Panc1 (cell line): ENCODE measurements around the gene TMEM61. TPM values are rescaled to one million over a fixed set of nuclear protein-coding genes. Genes with fewer than 3 reads are reported as not detected.

Experiments used
- ATAC-seq: fragments of 200-7000 bp; cut with Tn5 transposase; 2 replicates; pipeline ENCODE4 v1.9.1; 2020; ENCODE audit warnings: mild to moderate bottlenecking, moderate library complexity
- BruUV-seq: library from RNA; stranded (reverse); fragments of 400-500 nt; replicated peaks from 2 replicates; lab custom pipeline; 2021; lab: Mats Ljungman, UMichigan
- CTCF ChIA-PET: fragments of 300-600 bp; sonication (Branson Sonifier 250); formaldehyde crosslinking; loops from one replicate; lab custom pipeline; 2022; ENCODE audit warnings: antibody characterized with exemption; lab: Charles Lee
- POLR2A ChIA-PET: fragments of 300-600 bp; sonication (Branson Sonifier 250); formaldehyde crosslinking; loops from one replicate; lab custom pipeline; 2022; ENCODE audit warnings: antibody characterized with exemption; lab: Charles Lee
- DNase-seq: peaks from one replicate; pipeline ENCODE4 v3.0.0-alpha.2; 2010; ENCODE audit warnings: low read depth, low spot score
- H3K27ac ChIP-seq: 2 replicates; pipeline ENCODE4 v1.5.1; 2011; ENCODE audit warnings: mild to moderate bottlenecking, low read length, inconsistent platforms
- H3K27me3 ChIP-seq: fragments of 200-500 bp; sonication (Bioruptor generic); 2 replicates; pipeline ENCODE4 v1.6.0; 2014; ENCODE audit warnings: low read length, inconsistent platforms; ENCODE audit not compliant: control insufficient read depth, insufficient read depth
- H3K36me3 ChIP-seq: fragments of 200-500 bp; sonication (Bioruptor generic); 2 replicates; pipeline ENCODE4 v1.5.1; 2014; ENCODE audit warnings: inconsistent platforms, mild to moderate bottlenecking, low read length, moderate library complexity; ENCODE audit not compliant: control insufficient read depth, insufficient read depth
- H3K4me1 ChIP-seq: 2 replicates; pipeline ENCODE4 v1.5.1; 2011; ENCODE audit warnings: inconsistent platforms, mild to moderate bottlenecking, low read length, moderate library complexity; ENCODE audit not compliant: control insufficient read depth, insufficient read depth
- H3K4me3 ChIP-seq, 2 experiments: 2 replicates each; pipeline ENCODE4 v1.5.1; 2011 to 2012; ENCODE audit warnings: low read depth in 2 of 2, low read length in 2 of 2, mild to moderate bottlenecking in 2 of 2, inconsistent platforms in 1 of 2, moderate library complexity in 1 of 2
- H3K9me3 ChIP-seq: fragments of 200-500 bp; sonication (Bioruptor generic); 2 replicates; pipeline ENCODE4 v1.5.1; 2014; ENCODE audit warnings: low read depth, mild to moderate bottlenecking, inconsistent platforms, low read length, moderate library complexity; ENCODE audit not compliant: control insufficient read depth, insufficient read depth
- POLR2AphosphoS5 ChIP-seq: IDR thresholded peaks from 2 replicates; pipeline ENCODE4 v1.6.1; 2012; ENCODE audit warnings: mild to moderate bottlenecking, low read depth, low read length, moderate library complexity
- REST ChIP-seq, 2 experiments: IDR thresholded peaks; 2 replicates each; pipeline ENCODE4 v1.6.1; 2011 to 2012; ENCODE audit warnings: low read depth in 2 of 2, control low read depth in 1 of 2, low read length in 1 of 2, mild to moderate bottlenecking in 1 of 2, moderate library complexity in 1 of 2; ENCODE audit not compliant: insufficient read depth in 1 of 2
- SIN3A ChIP-seq: IDR thresholded peaks from 2 replicates; pipeline ENCODE4 v1.6.1; 2012; ENCODE audit warnings: low read depth, mild to moderate bottlenecking, low read length, moderate library complexity, borderline replicate concordance; ENCODE audit not compliant: insufficient read depth
- TCF7L2 ChIP-seq: IDR thresholded peaks from 2 replicates; pipeline ENCODE4 v1.6.1; 2011; ENCODE audit warnings: mild to moderate bottlenecking, low read depth, low read length, inconsistent platforms
- in situ Hi-C: cut with HindIII; loops from 2 replicates; pipeline ENCODE4 v1.10.0; 2016; ENCODE audit warnings: low sequenced_read_pairs, low pct_unique_long_range_greater_than_20kb
- intact Hi-C: fragments of 100-400 bp; cut with micrococcal nuclease; formaldehyde crosslinking; loops from one replicate; pipeline ENCODE4 v1.10.0; 2022; ENCODE audit not compliant: unreplicated experiment
- total RNA-seq: library from RNA; stranded (reverse); gene quantifications from one replicate; pipeline ENCODE4 v1.2.1, GENCODE V29; 2021; ENCODE audit not compliant: unreplicated experiment
- TF ChIP-seq, protein P1 (sequence below): fragments of 450-650 bp; IDR thresholded peaks from 2 replicates; pipeline ENCODE4 v1.5.1; 2017; ENCODE audit warnings: mild to moderate bottlenecking

The TMEM61 gene
- total RNA-seq, 1 experiment from 2014 or later = not detected

- ChIA-PET POLR2A (no interaction called here), CTCF (no interaction called here)
- no peak overlapping the region for H3K4me3 ChIP-seq
- peaks cover 5% of the 10 kb centered on the region; the same call in 1 of the 2 replicates for H3K4me1 ChIP-seq
- intact Hi-C loops = no loop called here
- DNase-seq = no peak
- ATAC-seq = no peak
- H3K27ac ChIP-seq = no peak overlapping the region
- H3K36me3 ChIP-seq = no peaks in the 10 kb centered on the region
- no peaks in the 10 kb centered on the region for H3K27me3 ChIP-seq
- TF ChIP-seq TCF7L2 (no peak), REST (IDR thresholded peaks at IDR 0.05; ENCODE audit: insufficient read depth in 1 of 2, low read depth in 2 of 2, low read length in 1 of 2) (no peak), POLR2AphosphoS5 (no peak), SIN3A (no peak)
- TF ChIP-seq, protein P1, sequence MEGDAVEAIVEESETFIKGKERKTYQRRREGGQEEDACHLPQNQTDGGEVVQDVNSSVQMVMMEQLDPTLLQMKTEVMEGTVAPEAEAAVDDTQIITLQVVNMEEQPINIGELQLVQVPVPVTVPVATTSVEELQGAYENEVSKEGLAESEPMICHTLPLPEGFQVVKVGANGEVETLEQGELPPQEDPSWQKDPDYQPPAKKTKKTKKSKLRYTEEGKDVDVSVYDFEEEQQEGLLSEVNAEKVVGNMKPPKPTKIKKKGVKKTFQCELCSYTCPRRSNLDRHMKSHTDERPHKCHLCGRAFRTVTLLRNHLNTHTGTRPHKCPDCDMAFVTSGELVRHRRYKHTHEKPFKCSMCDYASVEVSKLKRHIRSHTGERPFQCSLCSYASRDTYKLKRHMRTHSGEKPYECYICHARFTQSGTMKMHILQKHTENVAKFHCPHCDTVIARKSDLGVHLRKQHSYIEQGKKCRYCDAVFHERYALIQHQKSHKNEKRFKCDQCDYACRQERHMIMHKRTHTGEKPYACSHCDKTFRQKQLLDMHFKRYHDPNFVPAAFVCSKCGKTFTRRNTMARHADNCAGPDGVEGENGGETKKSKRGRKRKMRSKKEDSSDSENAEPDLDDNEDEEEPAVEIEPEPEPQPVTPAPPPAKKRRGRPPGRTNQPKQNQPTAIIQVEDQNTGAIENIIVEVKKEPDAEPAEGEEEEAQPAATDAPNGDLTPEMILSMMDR = no peak
- in situ Hi-C loops = no loop called here
- BruUV-seq = no TSS peak
- H3K9me3 ChIP-seq = no peaks in the 10 kb centered on the region
Measured at GRCh38 chr1:54951810-54952226, 28.6 kb upstream of the TMEM61 start.

DNA sequence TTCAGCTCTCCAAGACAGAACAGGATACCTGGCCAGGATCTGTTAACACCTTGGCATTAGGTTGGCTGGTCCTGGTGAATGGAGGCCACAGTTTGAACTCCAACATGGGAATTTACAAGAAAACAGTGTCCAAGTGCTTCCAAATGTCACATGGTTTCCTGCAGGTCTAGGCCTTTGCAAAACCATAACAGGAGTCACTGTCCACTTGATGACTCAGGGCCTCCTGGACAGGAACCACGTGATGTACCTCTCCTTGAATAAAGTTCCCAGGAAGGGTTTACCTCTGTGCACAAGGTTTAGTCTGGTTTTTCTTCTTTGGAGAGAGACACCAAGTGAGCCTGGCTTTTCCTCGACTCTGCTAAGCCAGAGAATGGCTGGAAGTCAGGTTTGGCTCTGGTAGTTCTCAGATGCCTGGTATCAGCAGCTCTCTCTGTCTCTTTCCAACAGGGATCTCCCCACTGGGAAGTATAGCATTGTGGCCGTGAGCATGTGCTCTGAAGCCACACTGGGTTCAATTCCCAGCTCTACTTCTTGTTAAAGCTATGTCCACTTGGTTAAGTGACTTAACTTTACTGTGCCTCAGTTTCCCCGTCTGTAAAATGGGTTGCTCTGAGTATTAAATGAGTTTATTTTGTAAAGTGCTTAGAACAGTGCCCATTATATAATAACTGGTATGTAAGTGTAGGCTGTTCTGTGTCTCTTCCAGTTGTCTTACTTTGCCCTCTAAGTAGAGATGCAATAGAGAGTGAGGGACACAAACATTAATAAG, 27.3 kb upstream of the TMEM61 start:
- TF ChIP-seq REST (IDR thresholded peaks at IDR 0.05; ENCODE audit: insufficient read depth in 1 of 2, low read depth in 2 of 2, low read length in 1 of 2) (no peak), TCF7L2 (no peak), SIN3A (no peak), POLR2AphosphoS5 (no peak)
- TF ChIP-seq, protein P1 = no peak
- ChIA-PET CTCF (no interaction called here), POLR2A (no interaction called here)
- Histone ChIP-seq H3K27ac (no peak overlapping the region), H3K36me3 (no peaks in the 10 kb centered on the region), H3K27me3 (no peaks in the 10 kb centered on the region), H3K4me3 (no peak overlapping the region), H3K4me1 (peaks cover 5% of the 10 kb centered on the region; the same call in 1 of the 2 replicates), H3K9me3 (peaks cover 7% of the 10 kb centered on the region; the same call in 1 of the 2 replicates)
- no peak for DNase-seq
- intact Hi-C loops = no loop called here
- no peak for ATAC-seq
- in situ Hi-C loops = no loop called here
- BruUV-seq = no TSS peak
